CD14-positive monocyte (primary cell): ENCODE measurements around the gene RANBP6. TPM values are rescaled to one million over a fixed set of nuclear protein-coding genes. Genes with fewer than 3 reads are reported as not detected.

Source experiments
- DNase-seq, 3 donors: peaks; one replicate each; pipeline ENCODE4 v3.0.0-alpha.2; 2011 to 2022
- H2AFZ ChIP-seq: 2 replicates; pipeline ENCODE4 v1.6.0; 2012; ENCODE audit warnings: mild to moderate bottlenecking, low read depth, low read length, inconsistent platforms; ENCODE audit not compliant: insufficient read depth, poor library complexity, severe bottlenecking
- H3K27ac ChIP-seq, 2 donors: 1 replicate in 1 of 2; 2 replicates in 1 of 2; pipeline ENCODE4 v1.5.1; 2012 to 2013; ENCODE audit warnings: low read length in 2 of 2, control low read depth in 1 of 2, inconsistent platforms in 1 of 2, low read depth in 1 of 2, mild to moderate bottlenecking in 1 of 2
- H3K27me3 ChIP-seq, 2 donors: one replicate each; pipeline versions ENCODE4 v1.6.0 to v1.6.1; 2011 to 2013; ENCODE audit warnings: low read length in 2 of 2; ENCODE audit not compliant: control insufficient read depth in 2 of 2, insufficient read depth in 2 of 2
- H3K36me3 ChIP-seq, 2 donors: replicated peaks in 1 of 2; 1 replicate in 1 of 2; 2 replicates in 1 of 2; pipeline versions ENCODE4 v1.5.1 to v1.6.1; 2012 to 2013; ENCODE audit warnings: low read length in 2 of 2, control low read depth in 1 of 2, inconsistent platforms in 1 of 2, mild to moderate bottlenecking in 1 of 2; ENCODE audit not compliant: insufficient read depth in 2 of 2, control insufficient read depth in 1 of 2
- H3K4me1 ChIP-seq, 2 donors: 1 replicate in 1 of 2; 2 replicates in 1 of 2; pipeline versions ENCODE4 v1.5.1 to v1.6.1; 2012 to 2013; ENCODE audit warnings: low read length in 2 of 2, control low read depth in 1 of 2, inconsistent platforms in 1 of 2, mild to moderate bottlenecking in 1 of 2, moderate library complexity in 1 of 2; ENCODE audit not compliant: insufficient read depth in 2 of 2, control insufficient read depth in 1 of 2
- H3K4me2 ChIP-seq: replicated peaks from 2 replicates; pipeline ENCODE3; 2012; ENCODE audit warnings: low read length, moderate library complexity, mild to moderate bottlenecking; ENCODE audit not compliant: poor library complexity, severe bottlenecking; ENCODE audit errors: extremely low read depth
- H3K4me3 ChIP-seq, 3 experiments: fragments of 200-600 bp in 1 of 3; sonication (generic) in 1 of 3; replicated peaks in 1 of 3; 1 replicate in 2 of 3; 2 replicates in 1 of 3; pipeline ENCODE4 v1.5.1; 2011 to 2013; ENCODE audit warnings: low read length in 3 of 3, mild to moderate bottlenecking in 3 of 3, control low read depth in 2 of 3, low read depth in 2 of 3, inconsistent platforms in 1 of 3, moderate library complexity in 1 of 3
- H3K79me2 ChIP-seq: 2 replicates; pipeline ENCODE4 v1.6.0; 2012; ENCODE audit warnings: mild to moderate bottlenecking, control low read depth, inconsistent platforms, low read length, moderate library complexity; ENCODE audit not compliant: insufficient read depth
- H3K9ac ChIP-seq: 2 replicates; pipeline ENCODE4 v1.6.0; 2017; ENCODE audit warnings: low read length, mild to moderate bottlenecking; ENCODE audit not compliant: insufficient read depth, poor library complexity, severe bottlenecking
- H3K9me3 ChIP-seq, 2 donors: replicated peaks in 1 of 2; 1 replicate in 1 of 2; 2 replicates in 1 of 2; pipeline versions ENCODE4 v1.5.1 to v1.6.1; 2012 to 2013; ENCODE audit warnings: low read length in 2 of 2, control low read depth in 1 of 2; ENCODE audit not compliant: control insufficient read depth in 1 of 2, insufficient read depth in 1 of 2
- H4K20me1 ChIP-seq: 2 replicates; pipeline ENCODE4 v1.6.0; 2012; ENCODE audit warnings: mild to moderate bottlenecking, low read length, control low read depth, moderate library complexity; ENCODE audit not compliant: insufficient read depth
- H3K27ac Mint-ChIP-seq, 7 donors: one replicate each; pipeline ENCODE4 v1.8.0; 2020; ENCODE audit warnings: mild to moderate bottlenecking in 7 of 7, mixed read lengths in 7 of 7, moderate library complexity in 6 of 7, inconsistent platforms in 2 of 7
- H3K27me3 Mint-ChIP-seq, 3 donors: one replicate each; pipeline ENCODE4 v1.8.0; 2021 to 2022; ENCODE audit warnings: low read depth in 3 of 3, mild to moderate bottlenecking in 3 of 3, mixed read lengths in 3 of 3, moderate library complexity in 3 of 3, inconsistent platforms in 1 of 3
- H3K36me3 Mint-ChIP-seq, 2 donors: one replicate each; pipeline ENCODE4 v1.8.0; 2020; ENCODE audit warnings: mixed read lengths in 2 of 2, inconsistent platforms in 1 of 2, mild to moderate bottlenecking in 1 of 2
- H3K4me1 Mint-ChIP-seq: one replicate; pipeline ENCODE4 v1.8.0; 2020; ENCODE audit warnings: mild to moderate bottlenecking, mixed read lengths
- H3K4me3 Mint-ChIP-seq, 2 donors: one replicate each; pipeline ENCODE4 v1.8.0; 2020; ENCODE audit warnings: mild to moderate bottlenecking in 2 of 2, mixed read lengths in 2 of 2, moderate library complexity in 1 of 2
- H3K9me3 Mint-ChIP-seq, 7 donors: one replicate each; pipeline ENCODE4 v1.8.0; 2020 to 2022; ENCODE audit warnings: mixed read lengths in 7 of 7, mild to moderate bottlenecking in 6 of 7, moderate library complexity in 6 of 7, inconsistent platforms in 2 of 7
- WGBS: methylation state at CpG from one replicate; pipeline ENCODE4 v1.1.5; 2013; ENCODE audit warnings: missing lambda C conversion rate; ENCODE audit not compliant: insufficient coverage; 5-methylcytosine and 5-hydroxymethylcytosine counted together
- intact Hi-C, 2 donors: fragments of 100-400 bp; cut with micrococcal nuclease; formaldehyde crosslinking; loops; one replicate each; pipeline versions ENCODE4 v1.15.0 to v1.15.1; 2023
- polyA plus RNA-seq, 3 donors: library from polyadenylated mRNA; depleted of rRNA in 1 of 3; unstranded in 2 of 3; stranded (reverse) in 1 of 3; fragments of 300-500 nt in 2 of 3; fragments of >200 nt in 1 of 3; fragmentation: Illumina TruSeq in 2 of 3; gene quantifications; 1 replicate in 2 of 3; 2 replicates in 1 of 3; pipeline ENCODE4 v1.2.3, GENCODE V29; 2012 to 2021
- TF ChIP-seq, protein P1 (sequence below): fragments of 200-600 bp; IDR thresholded peaks from one replicate; pipeline ENCODE4 v1.8.0; 2022; ENCODE audit warnings: antibody characterized with exemption, mild to moderate bottlenecking

RANBP6 gene
- polyA plus RNA-seq, 3 donors: 6.1 to 16.0 (median 15.7) TPM

DNA sequence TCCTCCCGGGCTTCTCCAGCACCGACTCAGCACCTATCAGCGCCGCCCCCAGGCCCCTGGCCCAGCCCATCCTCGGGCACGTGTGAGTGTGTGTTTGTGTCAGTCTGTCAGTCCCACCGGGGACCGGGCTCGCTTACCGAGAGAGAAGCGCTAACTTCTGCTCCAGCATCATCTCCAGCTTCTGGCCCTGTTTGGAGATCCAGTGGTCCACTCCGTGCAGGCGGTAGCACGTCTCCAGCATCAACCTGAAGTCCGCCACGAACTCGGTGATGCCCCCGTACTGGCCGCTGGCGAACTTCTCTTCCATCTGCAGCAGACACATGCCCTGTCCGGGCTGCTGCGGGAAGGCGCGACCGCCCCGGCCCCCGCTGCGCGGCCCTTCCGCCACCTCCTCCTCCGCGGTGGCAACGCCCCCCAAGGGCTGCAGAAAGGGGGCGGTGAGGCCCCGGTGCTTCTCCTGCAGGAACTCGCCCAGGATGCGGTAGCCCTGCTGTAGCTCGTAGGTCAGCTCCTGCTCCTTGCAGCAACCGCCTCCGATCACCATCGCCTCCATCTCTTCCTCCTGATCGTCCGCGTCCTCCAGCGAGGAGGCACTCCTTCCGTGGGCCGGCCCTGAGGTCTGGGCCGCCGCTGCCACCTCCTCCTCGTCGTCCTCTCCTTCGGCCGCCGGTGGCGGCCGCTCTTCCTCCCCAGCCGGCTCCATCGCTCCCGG is 8.2 kb downstream of the RANBP6 start:
- H3K36me3 ChIP-seq: peaks cover 5 to 35% of the 10 kb centered on the region in 2 donors

DNA sequence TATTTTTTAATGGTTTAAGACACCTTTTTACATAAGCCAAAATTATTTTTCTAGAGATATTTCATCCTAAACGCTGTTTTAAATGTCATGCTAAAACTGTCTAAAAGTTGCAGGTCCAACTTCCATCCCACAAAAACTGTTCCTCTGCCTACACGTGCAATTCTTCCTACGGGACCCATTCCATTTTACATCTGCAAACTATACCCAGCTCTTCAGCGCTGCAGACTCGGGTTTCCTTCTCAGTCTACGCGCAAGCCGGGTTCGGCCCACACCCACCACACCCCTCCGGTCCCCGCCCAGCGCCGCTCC is 8.7 kb downstream of the RANBP6 start:
- Histone ChIP-seq H2AFZ (peak overlapping the region; percentile 85), H3K4me3 (peak overlapping the region; percentile 90 to 93 (median 92)), H3K79me2 (peaks cover 91% of the 10 kb centered on the region), H3K27me3 (no peaks in the 10 kb centered on the region), H3K36me3 (peaks cover 5 to 36% of the 10 kb centered on the region in 2 donors), H3K4me1 (peaks cover 17 to 26% of the 10 kb centered on the region in 2 donors), H3K9me3 (no peaks in the 10 kb centered on the region), H3K9ac (peak overlapping the region; percentile 93), H3K27ac (peak overlapping the region; percentile 81 to 92), H4K20me1 (peaks cover 52% of the 10 kb centered on the region), H3K4me2 (peak overlapping the region; percentile 93)
- TF ChIP-seq, protein P1, sequence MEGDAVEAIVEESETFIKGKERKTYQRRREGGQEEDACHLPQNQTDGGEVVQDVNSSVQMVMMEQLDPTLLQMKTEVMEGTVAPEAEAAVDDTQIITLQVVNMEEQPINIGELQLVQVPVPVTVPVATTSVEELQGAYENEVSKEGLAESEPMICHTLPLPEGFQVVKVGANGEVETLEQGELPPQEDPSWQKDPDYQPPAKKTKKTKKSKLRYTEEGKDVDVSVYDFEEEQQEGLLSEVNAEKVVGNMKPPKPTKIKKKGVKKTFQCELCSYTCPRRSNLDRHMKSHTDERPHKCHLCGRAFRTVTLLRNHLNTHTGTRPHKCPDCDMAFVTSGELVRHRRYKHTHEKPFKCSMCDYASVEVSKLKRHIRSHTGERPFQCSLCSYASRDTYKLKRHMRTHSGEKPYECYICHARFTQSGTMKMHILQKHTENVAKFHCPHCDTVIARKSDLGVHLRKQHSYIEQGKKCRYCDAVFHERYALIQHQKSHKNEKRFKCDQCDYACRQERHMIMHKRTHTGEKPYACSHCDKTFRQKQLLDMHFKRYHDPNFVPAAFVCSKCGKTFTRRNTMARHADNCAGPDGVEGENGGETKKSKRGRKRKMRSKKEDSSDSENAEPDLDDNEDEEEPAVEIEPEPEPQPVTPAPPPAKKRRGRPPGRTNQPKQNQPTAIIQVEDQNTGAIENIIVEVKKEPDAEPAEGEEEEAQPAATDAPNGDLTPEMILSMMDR: no peak
- Mint-ChIP-seq H3K36me3 (peaks cover 6 to 12% of the 10 kb centered on the region in 2 donors), H3K27ac (peak overlapping the region in 6 of 7 donors; percentile 86 to 93 (median 90)), H3K4me3 (peak overlapping the region; percentile 87 to 93), H3K9me3 (no peaks in the 10 kb centered on the region), H3K4me1 (peaks cover 25% of the 10 kb centered on the region), H3K27me3 (no peaks in the 10 kb centered on the region)
- no peak for DNase-seq
- 0% methylated on average over 11 of the region's 13 CpGs for WGBS
- intact Hi-C loops: loop anchor here in 1 of 2 donors (1.0 to 5.0 kb wide), 2 partner anchors 9 to 379 kb away; partner anchors contain the start of genes RANBP6 and RIC1

More for the DNA sequence above, 8.2 kb downstream of the RANBP6 start:
- Mint-ChIP-seq H3K4me1 (peaks cover 28% of the 10 kb centered on the region), H3K9me3 (no peaks in the 10 kb centered on the region), H3K27ac (peak overlapping the region; percentile 86 to 93 (median 90)), H3K4me3 (peak overlapping the region; percentile 87 to 93), H3K36me3 (peaks cover 9 to 16% of the 10 kb centered on the region in 2 donors), H3K27me3 (no peaks in the 10 kb centered on the region)
- peaks cover 47% of the 10 kb centered on the region for H4K20me1 ChIP-seq
- H3K4me1 ChIP-seq: peaks cover 17 to 26% of the 10 kb centered on the region in 2 donors
- TF ChIP-seq, protein P1: no peak
- DNase-seq: peak; percentile 75 to 84 (median 79)
- H3K9ac ChIP-seq: peak overlapping the region; percentile 93
- peak overlapping the region; percentile 81 to 92 for H3K27ac ChIP-seq
- peak overlapping the region; percentile 90 to 93 (median 92) for H3K4me3 ChIP-seq
- peaks cover 90% of the 10 kb centered on the region for H3K79me2 ChIP-seq
- under 1% methylated on average over 55 of the region's 59 CpGs for WGBS
- no peaks in the 10 kb centered on the region for H3K27me3 ChIP-seq
- peak overlapping the region; percentile 93 for H3K4me2 ChIP-seq
- H2AFZ ChIP-seq: peak overlapping the region; percentile 85
- intact Hi-C loops: loop anchor here in 1 of 2 donors (5.0 kb wide), 1 partner anchor 380 kb away; the partner anchor contains the start of gene RIC1
- H3K9me3 ChIP-seq: no peaks in the 10 kb centered on the region
